GM18499 (cell line): Measurements from ENCODE around the gene NUDT7.

ENCODE experiments used
- ATAC-seq: cut with Tn5 transposase; IDR thresholded peaks from one replicate; pipeline ENCODE4 v1.9.1; 2021; ENCODE audit warnings: moderate number of reproducible peaks; ENCODE audit not compliant: insufficient read depth, unreplicated experiment

The NUDT7 gene

DNA sequence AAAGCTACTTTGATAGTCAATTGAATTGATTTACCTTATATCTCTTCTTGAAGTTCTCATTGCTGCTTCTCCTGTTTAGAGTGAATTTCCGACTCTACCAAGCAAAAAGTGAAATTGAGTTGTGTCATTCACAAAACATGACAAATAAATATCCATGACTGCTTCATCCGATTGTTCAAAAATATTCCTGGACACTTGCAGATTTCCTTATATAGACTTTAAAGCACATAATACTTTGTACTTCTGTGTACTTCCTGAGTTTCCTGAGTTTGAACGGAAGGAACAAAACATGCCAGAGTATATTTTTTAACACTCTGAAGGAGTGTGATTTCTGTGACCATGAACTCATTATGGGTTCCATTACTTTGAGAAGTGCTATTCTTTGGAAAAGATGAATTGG is 45.5 kb downstream of the NUDT7 start:
- ATAC-seq, result no peak

DNA sequence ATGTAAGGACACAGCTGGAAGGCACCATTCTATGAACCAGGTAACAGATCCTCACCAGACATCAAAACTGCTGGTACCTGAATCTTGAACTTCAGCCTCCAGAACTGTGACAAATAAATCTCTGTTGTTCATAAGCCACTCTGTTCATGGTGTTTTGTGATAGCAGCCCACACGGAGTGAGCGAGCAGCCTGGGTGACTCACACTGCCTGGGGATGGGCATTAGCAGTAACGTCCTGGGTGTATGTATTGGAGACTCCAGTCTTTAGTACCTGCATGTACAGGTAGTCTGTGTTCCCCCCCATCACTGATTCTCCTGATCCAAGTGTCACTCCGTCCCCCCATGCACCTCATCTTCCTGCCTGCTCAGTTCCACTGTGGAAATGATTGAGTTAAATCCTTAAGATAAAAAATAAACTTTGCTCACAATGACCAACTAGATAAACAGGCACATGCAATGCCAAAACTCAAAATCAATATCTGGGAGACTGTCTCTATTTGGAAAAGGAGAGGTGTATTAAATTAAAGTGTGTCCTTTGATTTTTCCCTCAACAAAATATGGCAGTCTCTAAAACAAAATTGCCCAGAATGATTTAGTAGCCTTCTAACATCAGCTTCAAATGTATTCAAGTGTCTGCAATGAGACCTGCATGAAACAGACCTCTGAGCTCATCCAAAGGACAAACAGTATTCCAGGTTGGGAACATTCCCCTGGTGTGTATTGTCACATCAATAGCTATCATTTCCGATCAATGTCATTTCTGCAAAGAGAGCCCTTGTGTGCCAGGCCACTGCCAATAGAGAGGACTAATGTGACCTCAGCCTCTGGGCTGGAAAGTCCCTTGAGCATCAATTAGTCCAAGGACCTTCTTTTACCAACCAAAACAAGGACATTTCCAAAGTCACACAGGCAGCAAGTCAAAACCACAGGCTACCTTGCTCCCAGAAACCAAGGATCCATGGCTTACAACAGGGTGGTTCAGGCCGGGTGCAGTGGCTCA is 53.9 kb downstream of the NUDT7 start:
- no peak for ATAC-seq

DNA sequence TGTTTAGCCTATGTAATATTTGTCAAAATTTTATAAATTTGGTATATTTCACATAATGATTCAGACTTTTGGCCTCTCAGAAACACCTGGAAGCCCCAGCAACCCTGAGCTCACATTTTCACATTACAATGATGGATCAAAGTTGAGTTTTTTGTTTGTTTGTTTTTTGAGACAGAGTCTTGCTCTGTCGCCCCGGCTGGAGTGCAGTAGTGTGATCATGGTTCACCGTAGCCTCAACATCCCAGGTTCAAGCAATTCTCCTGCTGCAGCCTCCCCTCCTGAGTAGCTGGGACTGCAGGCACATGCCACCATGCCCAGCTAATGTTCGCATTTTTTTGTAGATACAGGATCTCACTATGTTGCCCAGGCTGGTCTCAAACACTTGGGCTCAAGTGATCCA is 55.4 kb downstream of the NUDT7 start:
- no peak for ATAC-seq

DNA sequence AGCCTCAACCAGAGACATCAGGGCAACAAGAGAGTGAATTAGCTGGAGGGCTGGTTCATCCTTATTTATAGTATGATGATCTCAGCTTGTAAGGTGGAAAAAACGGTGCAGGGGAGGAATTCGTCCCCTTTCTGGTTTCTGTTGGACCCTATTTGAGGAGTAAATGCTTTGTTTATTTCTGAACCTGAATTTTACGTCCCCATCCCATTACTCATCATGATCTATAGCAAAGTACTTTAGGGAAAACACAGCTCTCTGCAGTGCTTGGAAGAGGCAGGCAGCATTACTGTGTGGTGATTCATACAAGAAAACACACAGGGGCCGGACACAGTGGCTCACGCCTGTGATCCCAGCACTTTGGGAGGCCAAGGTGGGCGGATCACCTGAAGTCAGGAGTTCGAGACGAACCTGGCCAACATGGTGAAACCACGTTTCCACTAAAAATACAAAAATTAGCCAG is 58.1 kb downstream of the NUDT7 start:
- no peak for ATAC-seq

DNA sequence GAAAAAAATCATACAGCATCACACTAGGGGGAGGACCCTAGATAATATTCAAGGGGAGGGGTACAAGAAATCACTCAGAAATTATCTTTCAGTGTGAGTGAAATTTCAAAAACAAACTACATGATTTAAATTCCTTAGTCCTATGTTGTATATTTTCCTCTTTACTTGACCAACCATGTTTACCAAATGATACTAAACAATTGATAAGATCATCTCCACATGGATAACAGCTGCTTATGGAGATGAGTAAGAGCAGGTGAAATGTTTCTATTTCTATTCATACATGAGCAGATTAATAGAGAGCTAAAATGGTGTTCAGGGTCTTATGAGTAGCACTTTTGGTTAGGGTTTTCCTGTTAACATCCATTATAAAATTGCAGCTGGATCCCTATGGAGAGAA is 58.8 kb downstream of the NUDT7 start:
- no peak for ATAC-seq

DNA sequence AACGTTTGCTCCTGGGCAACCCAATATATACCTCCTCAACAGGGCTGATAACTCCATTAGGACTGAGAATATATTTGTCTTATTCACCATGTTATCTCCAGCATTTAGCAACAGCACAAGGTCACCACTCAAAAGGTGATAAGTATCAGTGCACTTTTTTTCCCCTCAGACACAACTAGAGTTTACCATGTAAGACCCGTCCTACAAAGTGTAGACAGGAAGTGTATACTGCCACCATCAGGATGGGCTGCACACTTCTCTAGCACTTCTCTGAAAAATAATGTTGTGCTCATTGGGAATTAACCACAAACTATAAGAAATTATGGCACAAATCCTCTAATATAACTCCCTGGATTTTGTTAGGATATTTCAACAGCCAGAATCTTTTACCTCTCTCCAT is 60.4 kb downstream of the NUDT7 start:
- no peak for ATAC-seq

DNA sequence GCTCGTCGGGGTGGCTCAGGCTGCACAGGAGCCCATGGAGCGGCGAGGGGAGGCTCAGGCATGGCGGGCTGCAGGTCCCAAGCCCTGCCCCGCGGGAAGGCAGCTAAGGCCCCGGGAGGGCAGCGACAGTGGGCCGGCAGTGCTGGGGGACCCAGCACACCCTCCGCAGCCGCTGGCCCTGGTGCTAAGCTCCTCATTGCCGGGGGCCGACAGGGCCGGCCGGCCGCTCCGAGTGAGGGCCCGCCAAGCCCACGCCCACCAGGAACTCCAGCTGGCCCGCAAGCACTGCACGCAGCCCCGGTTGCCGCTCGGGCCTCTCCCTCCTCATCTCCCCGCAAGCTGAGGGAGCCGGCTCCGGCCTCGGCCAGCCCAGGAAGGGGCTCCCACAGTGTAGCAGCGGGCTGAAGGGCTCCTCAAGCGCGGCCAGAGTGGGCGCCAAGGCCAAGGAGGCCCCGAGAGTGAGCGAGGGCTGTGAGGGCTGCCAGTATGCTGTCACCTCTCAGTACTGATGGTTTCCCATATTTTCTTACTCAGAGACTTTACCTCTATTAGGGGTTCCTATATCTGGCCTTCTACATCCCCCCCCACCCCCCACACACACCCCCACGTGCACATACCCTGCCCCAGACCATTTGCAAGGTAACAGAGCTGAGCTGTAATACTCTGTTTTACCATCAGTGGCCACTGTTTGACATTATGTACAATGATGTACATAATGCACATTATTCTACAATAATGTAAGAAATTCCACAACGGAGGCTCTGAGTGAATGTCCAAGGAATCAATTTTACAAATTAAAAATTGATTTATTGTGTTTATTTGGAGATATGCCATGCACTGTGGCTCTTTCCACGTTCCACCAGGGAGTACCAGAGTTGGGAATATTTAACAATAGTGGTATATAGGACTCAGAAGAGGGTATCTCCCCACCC is 62.4 kb downstream of the NUDT7 start:
- no peak for ATAC-seq

DNA sequence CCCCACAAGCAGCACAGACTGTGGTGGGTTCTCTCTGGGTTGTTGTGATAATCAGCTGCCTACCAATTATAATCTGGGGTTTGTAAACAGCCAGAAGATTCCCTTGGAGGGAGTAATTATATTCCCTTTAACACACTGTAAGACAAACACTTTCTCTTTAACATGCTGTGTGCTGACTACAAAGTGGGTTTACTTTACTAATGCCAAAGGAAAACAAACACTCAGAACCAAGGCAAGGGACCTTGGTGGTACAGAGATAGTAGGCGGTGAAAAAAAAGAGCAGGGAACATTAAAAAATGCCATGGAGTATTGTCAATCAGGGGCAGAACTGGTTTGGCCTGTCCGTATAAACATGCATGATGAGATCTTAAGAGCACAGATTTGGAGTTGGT is 63.1 kb downstream of the NUDT7 start:
- no peak for ATAC-seq

DNA sequence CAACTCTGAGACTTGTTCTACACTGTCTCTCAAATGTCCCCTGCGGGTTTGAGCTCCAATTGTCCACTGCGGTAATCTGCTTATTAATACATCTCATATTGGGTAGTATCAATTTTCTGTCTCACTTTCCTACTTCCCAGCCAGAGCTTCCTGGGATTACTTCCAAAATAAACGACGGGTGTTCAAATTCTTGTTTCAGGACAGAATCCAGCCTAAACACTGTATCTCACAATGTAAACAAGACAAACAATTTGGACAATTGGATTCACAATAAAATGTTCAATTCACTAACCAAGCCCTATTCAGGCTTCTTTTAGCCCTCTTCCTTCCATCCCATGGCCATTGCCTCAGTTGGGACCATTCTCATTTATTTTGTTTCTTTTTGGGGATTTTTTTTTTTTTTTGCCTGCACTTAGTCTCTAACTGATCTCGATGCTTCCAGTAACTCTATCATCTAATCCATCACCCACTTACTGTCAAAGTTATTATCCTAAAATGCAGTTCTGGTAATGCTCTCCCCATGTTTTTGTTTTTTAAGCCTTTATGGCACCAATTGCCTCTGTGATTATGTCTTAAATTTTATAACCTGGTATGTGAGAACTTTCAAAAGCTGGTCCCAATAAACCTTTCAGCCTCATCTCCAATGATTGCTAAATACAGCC is 64.0 kb downstream of the NUDT7 start:
- ATAC-seq, result no peak

DNA sequence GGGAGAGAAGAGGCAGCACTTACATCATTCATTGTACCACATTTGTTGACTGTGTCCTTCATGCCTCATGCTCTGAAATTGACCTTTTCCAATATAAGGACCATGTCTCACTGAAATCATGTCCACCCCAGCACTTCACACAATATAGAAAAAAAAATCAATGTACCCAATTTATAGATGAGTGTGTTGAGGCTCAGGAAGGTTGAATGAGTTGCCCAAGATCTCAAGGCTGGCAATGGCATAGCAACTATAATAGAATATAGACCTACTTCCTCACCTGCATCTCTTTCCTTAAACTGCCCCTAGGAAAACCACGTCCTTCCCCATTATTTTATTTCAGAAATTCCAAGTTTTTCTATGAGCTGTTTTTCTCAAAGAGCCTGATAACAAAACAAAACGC is 65.1 kb downstream of the NUDT7 start:
- ATAC-seq, result no peak

DNA sequence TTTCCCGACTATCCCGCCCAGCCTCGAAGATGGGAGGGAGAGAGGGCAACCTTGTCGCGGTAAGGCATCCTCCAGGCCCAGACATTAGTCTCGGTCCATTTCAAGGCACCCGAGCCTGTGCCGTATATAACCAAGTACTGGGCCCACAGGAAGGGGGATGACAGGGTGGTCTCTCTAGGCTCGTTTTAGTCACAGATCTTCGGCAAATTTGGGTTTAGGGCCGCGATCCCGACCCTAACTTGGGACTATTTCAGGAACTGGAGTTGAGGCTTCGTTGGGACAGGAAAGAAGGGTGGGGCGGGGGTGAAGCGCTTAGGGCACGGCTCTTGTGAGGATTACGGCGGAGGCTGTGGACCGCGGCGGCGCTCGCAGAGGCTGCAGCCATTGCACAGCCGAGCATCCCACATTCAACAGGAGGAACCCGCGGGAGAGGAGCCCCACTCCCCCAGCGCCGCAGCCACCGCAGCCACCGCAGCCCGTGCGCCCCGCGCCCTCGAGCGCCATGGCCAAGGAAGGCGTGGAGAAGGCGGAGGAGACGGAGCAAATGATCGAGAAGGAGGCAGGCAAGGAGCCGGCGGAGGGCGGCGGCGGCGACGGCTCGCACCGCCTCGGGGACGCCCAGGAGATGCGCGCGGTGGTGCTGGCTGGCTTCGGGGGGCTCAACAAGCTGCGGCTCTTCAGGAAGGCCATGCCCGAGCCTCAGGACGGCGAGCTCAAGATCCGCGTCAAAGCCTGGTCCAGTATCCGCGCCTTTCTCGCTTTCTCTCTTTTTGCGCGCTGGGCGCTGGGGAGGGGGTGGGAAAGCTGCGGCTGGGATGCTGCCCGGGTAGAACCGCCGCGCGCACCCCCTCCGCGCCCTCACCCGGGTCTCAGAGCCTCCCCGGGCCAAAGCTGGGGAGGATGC is 66.1 kb downstream of the NUDT7 start, which contains the start of gene VAT1L:
VAT1L (plus strand) TSS at position 384 of the 904 bp plus-strand sequence; CDS start at position 503, 119 bp downstream.
- ATAC-seq, result no peak

DNA sequence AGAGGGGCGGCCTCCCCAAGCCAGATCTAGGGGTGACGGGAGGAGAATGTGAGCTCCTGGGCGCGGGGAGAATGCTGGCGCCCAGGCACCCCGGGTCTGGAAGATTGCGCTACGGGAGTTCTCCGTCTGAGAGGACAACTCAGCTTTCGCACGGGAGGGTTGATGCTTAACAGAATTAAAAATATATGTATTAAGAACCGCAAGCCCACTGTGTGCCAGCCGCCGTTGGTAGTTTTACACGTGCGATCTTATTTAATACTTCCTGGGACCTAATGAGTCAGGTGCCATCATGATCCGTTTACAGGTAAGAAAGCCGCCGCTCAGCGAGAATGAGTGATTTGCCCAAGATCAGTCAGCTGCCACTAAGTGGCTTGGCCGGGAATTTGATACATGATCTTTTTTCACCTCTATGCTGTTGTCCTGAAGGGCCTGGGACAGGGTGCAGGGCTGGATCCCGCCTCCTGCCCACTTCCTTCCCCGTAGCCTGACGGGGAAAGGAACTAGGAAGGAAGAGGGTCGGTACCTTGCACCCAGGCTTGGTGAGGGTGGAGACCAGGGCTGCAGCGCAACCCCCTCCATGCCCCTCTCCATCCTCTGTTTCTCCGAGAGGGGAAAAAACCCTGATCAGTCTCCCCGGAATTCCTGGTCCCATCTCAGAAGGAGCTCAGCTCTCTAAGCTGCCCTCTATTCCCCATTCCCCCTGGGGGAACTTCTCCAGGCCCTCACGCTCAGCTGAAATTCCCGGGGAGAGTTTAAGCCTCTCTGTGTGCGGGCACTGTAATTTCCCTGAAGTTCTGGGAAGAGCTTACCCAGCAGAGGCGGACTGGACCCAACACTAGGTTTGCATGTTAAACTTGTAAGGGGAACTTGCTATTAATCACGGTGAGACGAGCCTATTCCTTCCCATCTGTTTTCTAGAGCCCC is 67.0 kb downstream of the NUDT7 start:
- no peak for ATAC-seq

DNA sequence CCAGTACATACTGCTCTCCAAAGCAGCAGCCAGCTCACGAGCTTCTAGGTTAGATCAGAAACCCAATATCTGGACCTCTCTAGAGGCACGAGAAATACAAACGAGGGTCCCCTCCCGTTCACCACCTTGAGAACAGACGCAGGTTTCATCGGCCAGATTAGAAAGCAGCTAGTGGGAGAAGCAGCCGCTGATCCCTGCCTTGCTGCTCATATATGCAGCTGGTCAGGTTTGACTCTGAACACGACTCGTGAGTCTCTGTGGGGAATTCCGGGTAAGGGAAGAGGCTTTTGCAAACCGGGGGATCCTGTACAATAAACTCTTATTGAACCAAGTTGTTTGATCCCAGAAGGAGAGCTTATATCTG is 67.7 kb downstream of the NUDT7 start:
- no peak for ATAC-seq

DNA sequence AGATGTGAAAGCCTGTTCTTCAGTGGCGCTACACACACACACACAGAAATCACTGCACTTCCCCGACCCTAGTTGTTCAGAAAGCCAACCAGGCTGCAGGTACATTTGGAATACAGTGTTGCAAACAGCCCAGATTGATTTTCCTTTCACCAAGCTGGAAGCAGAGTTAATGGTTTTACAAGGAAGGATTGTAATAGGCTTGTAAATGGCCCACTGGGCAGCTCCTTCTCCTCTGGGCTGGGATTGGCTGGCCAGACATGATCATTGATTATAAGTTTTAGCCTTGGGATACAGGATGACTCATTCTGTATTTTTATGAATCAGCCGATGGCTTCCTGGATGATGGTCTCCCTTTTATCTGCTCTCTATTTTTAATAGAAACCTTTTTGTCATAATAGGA is 68.6 kb downstream of the NUDT7 start:
- ATAC-seq, result no peak
